Gastroesophageal sphincter (tissue), 3 donors: ENCODE data around the gene DZIP1.

Experiments
- EP300 ChIP-seq: sonication (generic); formaldehyde crosslinking; IDR thresholded peaks from one replicate; pipeline ENCODE4 v1.6.1; 2017; ENCODE audit warnings: antibody characterized with exemption, mild to moderate bottlenecking
- POLR2A ChIP-seq, 2 donors: fragments of 450-650 bp; IDR thresholded peaks; one replicate each; pipeline ENCODE4 v1.6.1; 2017; ENCODE audit warnings: antibody characterized with exemption in 2 of 2, mild to moderate bottlenecking in 2 of 2, moderate library complexity in 1 of 2
- POLR2AphosphoS5 ChIP-seq: sonication (generic); formaldehyde crosslinking; IDR thresholded peaks from one replicate; pipeline ENCODE4 v1.6.1; 2017; ENCODE audit warnings: antibody characterized with exemption
- TF ChIP-seq, protein P1 (sequence below), 4 experiments: fragments of 200-600 bp in 2 of 4; fragments of 450-650 bp in 2 of 4; sonication (generic) in 1 of 4; IDR thresholded peaks; one replicate each; pipeline ENCODE4 v1.5.1; 2017 to 2019; ENCODE audit warnings: antibody characterized with exemption in 4 of 4, mild to moderate bottlenecking in 2 of 4, moderate library complexity in 2 of 4

DNA sequence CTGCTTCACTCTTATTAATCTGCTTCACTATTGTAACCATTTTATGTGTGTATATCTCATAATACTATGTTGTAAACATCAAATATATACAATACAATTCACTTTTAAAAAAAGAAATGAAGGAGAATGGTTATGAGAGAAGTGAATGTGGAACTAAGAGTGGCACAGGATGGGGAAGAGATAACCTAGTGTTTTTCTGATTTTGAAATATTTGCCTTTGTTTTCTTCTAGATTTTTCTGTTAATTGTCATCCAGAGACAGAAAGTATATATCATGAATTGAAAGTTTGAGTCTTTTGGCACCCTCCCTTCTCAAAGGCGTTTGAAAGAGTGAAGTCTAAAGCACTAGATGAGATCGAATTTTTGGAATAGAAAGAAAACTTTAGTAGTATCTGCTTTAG, 35.2 kb upstream of the DZIP1 start:
- TF ChIP-seq, protein P1, sequence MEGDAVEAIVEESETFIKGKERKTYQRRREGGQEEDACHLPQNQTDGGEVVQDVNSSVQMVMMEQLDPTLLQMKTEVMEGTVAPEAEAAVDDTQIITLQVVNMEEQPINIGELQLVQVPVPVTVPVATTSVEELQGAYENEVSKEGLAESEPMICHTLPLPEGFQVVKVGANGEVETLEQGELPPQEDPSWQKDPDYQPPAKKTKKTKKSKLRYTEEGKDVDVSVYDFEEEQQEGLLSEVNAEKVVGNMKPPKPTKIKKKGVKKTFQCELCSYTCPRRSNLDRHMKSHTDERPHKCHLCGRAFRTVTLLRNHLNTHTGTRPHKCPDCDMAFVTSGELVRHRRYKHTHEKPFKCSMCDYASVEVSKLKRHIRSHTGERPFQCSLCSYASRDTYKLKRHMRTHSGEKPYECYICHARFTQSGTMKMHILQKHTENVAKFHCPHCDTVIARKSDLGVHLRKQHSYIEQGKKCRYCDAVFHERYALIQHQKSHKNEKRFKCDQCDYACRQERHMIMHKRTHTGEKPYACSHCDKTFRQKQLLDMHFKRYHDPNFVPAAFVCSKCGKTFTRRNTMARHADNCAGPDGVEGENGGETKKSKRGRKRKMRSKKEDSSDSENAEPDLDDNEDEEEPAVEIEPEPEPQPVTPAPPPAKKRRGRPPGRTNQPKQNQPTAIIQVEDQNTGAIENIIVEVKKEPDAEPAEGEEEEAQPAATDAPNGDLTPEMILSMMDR (IDR thresholded peaks at IDR 0.05) = no peak
- no peak for TF ChIP-seq POLR2A (IDR thresholded peaks at IDR 0.05)
- TF ChIP-seq EP300 = no peak
- TF ChIP-seq POLR2AphosphoS5 = no peak
